Transverse colon (tissue), 4 donors: ENCODE measurements around the gene EPHA2. TPM values are rescaled to one million over a fixed set of nuclear protein-coding genes. Genes with fewer than 3 reads are reported as not detected.

ENCODE experiments used
- DNase-seq: peaks from one replicate; pipeline ENCODE4 v3.0.0-alpha.2; 2019
- H3K27ac ChIP-seq, 4 donors: fragments of 200-600 bp; sonication (generic); 2 replicates each; pipeline ENCODE4 v1.5.1; 2016 to 2018; ENCODE audit warnings: inconsistent platforms in 4 of 4
- H3K27me3 ChIP-seq: fragments of 200-600 bp; sonication (generic); 2 replicates; pipeline ENCODE4 v1.5.1; 2017; ENCODE audit warnings: inconsistent platforms
- H3K36me3 ChIP-seq, 4 donors: fragments of 200-600 bp; sonication (generic); 2 replicates each; pipeline ENCODE4 v1.5.1; 2017 to 2019; ENCODE audit warnings: inconsistent platforms in 4 of 4
- H3K4me1 ChIP-seq, 4 donors: fragments of 200-600 bp; sonication (generic); 2 replicates each; pipeline ENCODE4 v1.5.1; 2017 to 2020; ENCODE audit warnings: inconsistent platforms in 4 of 4
- H3K4me3 ChIP-seq, 4 donors: fragments of 200-600 bp; sonication (generic); 1 replicate in 1 of 4; 2 replicates in 3 of 4; pipeline versions ENCODE4 v1.5.1 to v1.6.1; 2017 to 2019; ENCODE audit warnings: inconsistent platforms in 4 of 4
- H3K9me3 ChIP-seq, 2 donors: fragments of 200-600 bp; sonication (generic); 2 replicates each; pipeline ENCODE4 v1.5.1; 2017 to 2019; ENCODE audit warnings: inconsistent platforms in 2 of 2
- EP300 ChIP-seq: sonication (generic); formaldehyde crosslinking; IDR thresholded peaks from one replicate; pipeline ENCODE4 v1.6.1; 2017; ENCODE audit warnings: antibody characterized with exemption, low read depth
- POLR2A ChIP-seq: fragments of 450-650 bp; IDR thresholded peaks from one replicate; pipeline ENCODE4 v1.6.1; 2016; ENCODE audit warnings: antibody characterized with exemption, mild to moderate bottlenecking, moderate library complexity
- POLR2AphosphoS5 ChIP-seq, 3 donors: sonication (generic); formaldehyde crosslinking; IDR thresholded peaks; one replicate each; pipeline ENCODE4 v1.6.1; 2016; ENCODE audit warnings: antibody characterized with exemption in 3 of 3
- WGBS, 2 donors: methylation state at CpG; one replicate each; pipeline ENCODE4 v1.1.5; 2018; ENCODE audit warnings: low coverage in 1 of 2; 5-methylcytosine and 5-hydroxymethylcytosine counted together
- in situ Hi-C, 4 donors: fragments of 200-750 bp; cut with MboI; loops; one replicate each; pipeline versions ENCODE4 v1.15.0 to v1.15.1; 2017; ENCODE audit warnings: low sequenced_read_pairs in 3 of 4, low pct_ligation_motif_present in 1 of 4, low pct_unique_long_range_greater_than_20kb in 1 of 4
- intact Hi-C: fragments of 100-400 bp; cut with DNase I; formaldehyde crosslinking; loops from one replicate; pipeline ENCODE4 v1.15.1; 2023; ENCODE audit warnings: low total_unique reads
- total RNA-seq, 4 donors: library from RNA; depleted of rRNA; stranded (reverse); fragments of >200 nt; gene quantifications; one replicate each; pipeline ENCODE4 v1.1.0, GENCODE V29; 2016
- TF ChIP-seq, protein P1 (sequence below), 5 experiments: fragments of 200-600 bp in 3 of 5; fragments of 450-650 bp in 2 of 5; sonication (generic) in 3 of 5; IDR thresholded peaks; 1 replicate in 2 of 5; 2 replicates in 3 of 5; pipeline ENCODE4 v1.5.1; 2016 to 2017; ENCODE audit warnings: antibody characterized with exemption in 5 of 5, inconsistent platforms in 3 of 5, mild to moderate bottlenecking in 2 of 5, moderate library complexity in 1 of 5

The EPHA2 gene
- total RNA-seq, 4 donors from 2014 or later = 2.6 to 68.8 (median 30.5) TPM

DNA sequence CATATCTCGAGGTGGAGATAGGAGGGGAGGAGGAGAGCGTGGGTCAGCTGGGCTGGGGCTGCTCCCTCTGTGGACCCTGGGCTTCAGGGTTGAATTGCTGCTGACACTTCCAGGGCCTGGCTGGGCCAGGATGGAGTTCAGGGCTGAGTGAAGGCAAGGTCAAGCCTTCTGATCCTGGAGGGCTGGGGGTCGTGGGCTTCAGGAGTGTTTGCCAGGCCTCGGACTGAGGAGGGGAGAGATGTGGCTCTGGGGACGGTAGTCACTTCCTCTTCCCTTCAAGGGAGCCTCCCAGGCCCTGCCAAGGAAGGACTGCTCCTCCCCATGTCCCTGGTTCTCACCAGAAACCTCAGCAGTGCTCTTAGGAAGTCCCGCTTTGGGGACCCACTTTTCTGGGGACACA lies 70.3 kb downstream of the EPHA2 start:
- intact Hi-C loops = no loop called here
- in situ Hi-C loops = loop anchor here in 2 of 4 donors (10.0 to 25.0 kb wide), 2 partner anchors 277 to 279 kb away; partner anchors contain the start of genes SZRD1 (in 2 of the 2) and FBXO42 (in 1 of the 2)
- no peaks in the 10 kb centered on the region for H3K36me3 ChIP-seq
- no peak for DNase-seq
- H3K4me1 ChIP-seq = peaks cover 4 to 14% (median 6%) of the 10 kb centered on the region in 4 donors
- H3K27ac ChIP-seq = no peak overlapping the region
- WGBS, 2 donors = 59% methylated on average over 6 of the region's 6 CpGs; no CpG with 5 or more reads in 1 of the 2 donors
- no peaks in the 10 kb centered on the region for H3K9me3 ChIP-seq
- H3K4me3 ChIP-seq = no peak overlapping the region
- TF ChIP-seq EP300 (no peak), POLR2AphosphoS5 (IDR thresholded peaks at IDR 0.05) (no peak), POLR2A (no peak)
- TF ChIP-seq, protein P1, sequence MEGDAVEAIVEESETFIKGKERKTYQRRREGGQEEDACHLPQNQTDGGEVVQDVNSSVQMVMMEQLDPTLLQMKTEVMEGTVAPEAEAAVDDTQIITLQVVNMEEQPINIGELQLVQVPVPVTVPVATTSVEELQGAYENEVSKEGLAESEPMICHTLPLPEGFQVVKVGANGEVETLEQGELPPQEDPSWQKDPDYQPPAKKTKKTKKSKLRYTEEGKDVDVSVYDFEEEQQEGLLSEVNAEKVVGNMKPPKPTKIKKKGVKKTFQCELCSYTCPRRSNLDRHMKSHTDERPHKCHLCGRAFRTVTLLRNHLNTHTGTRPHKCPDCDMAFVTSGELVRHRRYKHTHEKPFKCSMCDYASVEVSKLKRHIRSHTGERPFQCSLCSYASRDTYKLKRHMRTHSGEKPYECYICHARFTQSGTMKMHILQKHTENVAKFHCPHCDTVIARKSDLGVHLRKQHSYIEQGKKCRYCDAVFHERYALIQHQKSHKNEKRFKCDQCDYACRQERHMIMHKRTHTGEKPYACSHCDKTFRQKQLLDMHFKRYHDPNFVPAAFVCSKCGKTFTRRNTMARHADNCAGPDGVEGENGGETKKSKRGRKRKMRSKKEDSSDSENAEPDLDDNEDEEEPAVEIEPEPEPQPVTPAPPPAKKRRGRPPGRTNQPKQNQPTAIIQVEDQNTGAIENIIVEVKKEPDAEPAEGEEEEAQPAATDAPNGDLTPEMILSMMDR (IDR thresholded peaks at IDR 0.05) = no peak
- no peaks in the 10 kb centered on the region for H3K27me3 ChIP-seq

DNA sequence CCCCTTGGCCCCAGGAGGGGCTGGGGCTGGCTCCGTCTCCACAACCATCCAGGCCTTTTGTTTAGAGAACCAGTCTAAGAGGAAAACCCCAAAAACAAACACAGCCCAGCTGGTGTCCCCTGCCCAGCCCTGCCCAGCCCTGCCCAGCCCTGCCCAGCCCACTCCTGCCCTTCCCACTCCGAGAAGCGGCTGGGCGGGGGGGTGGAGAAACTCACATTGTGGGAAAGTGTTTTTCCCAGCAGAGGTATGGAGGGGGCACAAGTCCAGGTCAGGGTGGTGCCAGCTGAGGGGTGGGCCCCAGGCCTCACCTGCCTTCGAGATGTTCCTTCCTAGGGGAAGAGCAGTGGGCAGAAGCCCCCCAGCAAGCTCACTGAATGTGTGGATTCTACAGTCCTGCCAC lies 72.4 kb downstream of the EPHA2 start:
- in situ Hi-C loops (loop anchor here in 3 of 4 donors (5.0 to 25.0 kb wide), 5 partner anchors 99 to 281 kb away; partner anchors contain the start of genes SZRD1 (in 2 of the 3) and FBXO42 (in 1 of the 3)), intact Hi-C loops (no loop called here)
- no peak overlapping the region for H3K4me3 ChIP-seq
- peak; percentile 61 for DNase-seq
- H3K27me3 ChIP-seq = no peaks in the 10 kb centered on the region
- peaks cover 4 to 22% (median 11%) of the 10 kb centered on the region in 4 donors for H3K4me1 ChIP-seq
- no peak for TF ChIP-seq POLR2AphosphoS5 (IDR thresholded peaks at IDR 0.05)
- no peak for TF ChIP-seq EP300
- TF ChIP-seq, protein P1 (IDR thresholded peaks at IDR 0.05) = no peak
- no peak for TF ChIP-seq POLR2A
- no peaks in the 10 kb centered on the region for H3K9me3 ChIP-seq
- H3K36me3 ChIP-seq = no peaks in the 10 kb centered on the region
- H3K27ac ChIP-seq = peak overlapping the region in 1 of 4 donors; percentile 32
- WGBS, 2 donors = 40% methylated on average over 5 of the region's 5 CpGs; no CpG with 5 or more reads in 1 of the 2 donors

DNA sequence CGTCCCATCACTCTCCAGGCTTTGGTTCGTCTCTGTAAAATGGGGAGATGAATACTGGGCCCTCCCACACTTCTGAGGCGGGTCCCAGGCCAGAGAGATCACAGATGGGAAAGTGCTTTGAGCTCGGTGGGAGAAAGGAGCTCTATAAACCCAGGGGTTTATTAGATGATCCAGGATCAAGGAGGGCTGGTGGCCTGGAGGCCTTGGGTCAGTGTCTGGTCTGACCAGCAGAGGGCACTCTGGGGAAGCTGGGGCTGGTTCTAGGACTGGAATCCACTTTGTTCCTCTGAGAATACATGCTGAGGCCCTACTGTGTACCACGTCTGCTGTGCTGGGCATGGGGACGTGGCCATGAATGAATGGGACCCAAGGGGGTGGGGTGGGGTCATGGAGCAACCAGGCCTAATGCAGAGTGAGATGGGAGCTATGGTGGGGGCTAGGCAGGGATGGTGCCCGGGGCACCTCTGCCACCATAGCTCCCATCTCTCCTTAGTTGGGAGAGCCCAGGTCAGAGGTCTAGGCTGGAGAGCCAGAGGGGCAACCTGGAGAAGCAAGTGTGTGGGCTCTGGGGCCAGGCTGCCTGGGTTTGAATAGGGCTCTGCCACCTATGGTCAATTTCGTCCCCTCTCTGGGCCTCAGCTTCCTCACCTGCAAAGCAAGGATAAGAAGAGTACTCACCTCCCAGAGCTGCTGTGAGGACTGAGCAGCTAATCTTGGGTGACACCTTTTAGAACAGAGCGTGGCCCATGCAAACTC lies 73.4 kb downstream of the EPHA2 start:
- Histone ChIP-seq H3K4me1 (peaks cover 4 to 22% (median 11%) of the 10 kb centered on the region in 4 donors), H3K9me3 (no peaks in the 10 kb centered on the region), H3K4me3 (no peak overlapping the region), H3K27ac (peak overlapping the region in 1 of 4 donors; percentile 5), H3K36me3 (no peaks in the 10 kb centered on the region), H3K27me3 (no peaks in the 10 kb centered on the region)
- in situ Hi-C loops (loop anchor here in 3 of 4 donors (5.0 to 25.0 kb wide), 5 partner anchors 100 to 282 kb away; partner anchors contain the start of genes SZRD1 (in 2 of the 3) and FBXO42 (in 1 of the 3)), intact Hi-C loops (loop anchor here (1.0 kb wide), 1 partner anchor 105 kb away; no protein-coding TSS in a partner anchor)
- DNase-seq = peak; percentile 82
- 75% methylated on average over 9 of the region's 9 CpGs; no CpG with 5 or more reads in 1 of the 2 donors for WGBS, 2 donors
- TF ChIP-seq, protein P1 (IDR thresholded peaks at IDR 0.05) = peak; percentile 77 to 91 (median 88)
- no peak for TF ChIP-seq POLR2AphosphoS5 (IDR thresholded peaks at IDR 0.05)

DNA sequence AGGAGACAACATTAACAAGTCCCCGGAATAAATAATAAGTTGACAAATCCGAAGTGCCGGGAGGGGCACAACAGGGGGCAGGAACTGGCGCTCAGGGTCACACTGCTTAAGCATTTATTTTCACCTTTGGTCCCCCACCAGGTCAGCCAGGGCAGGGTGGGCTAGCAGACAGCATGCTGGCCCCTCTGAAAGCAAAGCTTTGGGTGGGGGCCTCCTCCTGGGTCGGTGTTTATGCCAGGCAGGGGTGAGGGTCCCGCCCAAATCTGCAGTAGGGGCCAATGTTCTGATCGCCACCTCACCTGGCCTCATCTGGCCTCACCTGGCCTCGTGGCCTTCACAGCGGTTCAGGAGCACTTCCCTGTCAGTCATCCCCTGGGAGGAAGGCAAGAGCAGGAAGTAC lies 74.2 kb downstream of the EPHA2 start:
- H3K36me3 ChIP-seq = no peaks in the 10 kb centered on the region
- peaks cover 4 to 22% (median 11%) of the 10 kb centered on the region in 4 donors for H3K4me1 ChIP-seq
- WGBS, 2 donors = 89 to 100% methylated on average over 1 to 9 of the region's 9 CpGs
- in situ Hi-C loops (loop anchor here in 3 of 4 donors (5.0 to 25.0 kb wide), 5 partner anchors 101 to 283 kb away; partner anchors contain the start of genes SZRD1 (in 2 of the 3) and FBXO42 (in 1 of the 3)), intact Hi-C loops (loop anchor here (1.0 kb wide), 1 partner anchor 106 kb away; no protein-coding TSS in a partner anchor)
- no peaks in the 10 kb centered on the region for H3K9me3 ChIP-seq
- no peak for DNase-seq
- no peak overlapping the region for H3K4me3 ChIP-seq
- H3K27ac ChIP-seq = no peak overlapping the region
- no peaks in the 10 kb centered on the region for H3K27me3 ChIP-seq
- TF ChIP-seq, protein P1 (IDR thresholded peaks at IDR 0.05) = no peak
- TF ChIP-seq EP300 (no peak), POLR2AphosphoS5 (IDR thresholded peaks at IDR 0.05) (no peak), POLR2A (no peak)
